GM18507 (cell line): Measurements from ENCODE around the gene FAM216A.
"Not testable (repeated sequence)": the region's sequence is repeated elsewhere in the genome, so short reads cannot be mapped to it uniquely, and the experiment has no call there.

Experiments
- DNase-seq: peaks from one replicate; pipeline ENCODE4 v3.0.0; 2011; ENCODE audit warnings: low read depth; ENCODE audit not compliant: insufficient read length; ENCODE audit errors: extremely low spot score
- FAIRE-seq: peaks from 2 replicates; lab custom pipeline; 2011; peaks lifted over from hg19 to GRCh38; lab: Jason Lieb, UNC

Gene FAM216A

DNA sequence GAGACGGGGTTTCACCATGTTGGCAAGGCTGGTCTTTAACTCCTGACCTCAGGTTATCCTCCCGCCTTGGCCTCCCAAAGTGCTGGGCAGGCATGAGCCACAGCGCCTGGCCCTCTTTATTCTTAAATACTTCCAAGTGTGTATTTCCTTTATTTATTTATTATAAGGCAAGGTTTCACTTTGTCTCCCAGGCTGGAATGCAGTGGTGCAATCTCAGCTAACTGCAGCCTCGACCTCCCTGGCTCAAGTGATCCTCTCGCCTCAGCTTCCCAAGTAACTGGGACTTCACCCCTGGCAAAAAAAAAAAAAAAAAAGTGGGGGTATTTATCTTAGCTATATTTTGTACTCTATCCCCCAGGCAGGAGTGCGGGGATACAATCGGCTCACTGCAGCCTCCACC lies 6.8 kb downstream of the FAM216A start:
- DNase-seq: no peak
- no peak for FAIRE-seq

GRCh38 chr12:110498984-110499706 lies 30.5 kb downstream of the FAM216A start:
- FAIRE-seq (no peak), DNase-seq (no peak)

GRCh38 chr12:110501399-110501751 lies 32.7 kb downstream of the FAM216A start:
- DNase-seq (peak; percentile 11), FAIRE-seq (peak; percentile 46)

GRCh38 chr12:110501752-110502738 lies 33.4 kb downstream of the FAM216A start, which contains the start of the genes RAD9B and VPS29:
RAD9B (plus strand) TSS chr12:110502331; CDS start chr12:110502338, 7 bp downstream.
VPS29 (minus strand) TSS chr12:110502111; CDS start chr12:110502051, 60 bp downstream.
- DNase-seq: peak; percentile 83
- peak; percentile 96 for FAIRE-seq

DNA sequence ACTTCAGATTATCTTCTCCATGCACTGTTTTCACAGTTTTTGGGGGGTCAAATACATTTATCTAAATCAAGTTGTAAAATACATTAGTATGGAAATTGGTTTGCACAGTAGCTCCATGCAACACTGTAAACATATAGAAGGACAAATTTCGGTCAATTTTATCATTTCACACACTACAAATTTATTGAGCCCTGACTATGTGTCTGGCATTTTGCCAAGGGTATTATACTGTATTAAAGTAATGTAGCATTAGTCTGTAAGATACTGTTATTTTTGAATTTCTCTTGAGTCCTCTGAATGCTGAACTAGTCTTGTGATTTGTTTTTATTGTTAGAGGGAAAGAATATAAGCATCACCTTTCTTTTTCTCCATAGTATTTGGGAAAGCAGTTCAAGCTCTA lies 34.8 kb downstream of the FAM216A start:
- DNase-seq (no peak), FAIRE-seq (no peak)

DNA sequence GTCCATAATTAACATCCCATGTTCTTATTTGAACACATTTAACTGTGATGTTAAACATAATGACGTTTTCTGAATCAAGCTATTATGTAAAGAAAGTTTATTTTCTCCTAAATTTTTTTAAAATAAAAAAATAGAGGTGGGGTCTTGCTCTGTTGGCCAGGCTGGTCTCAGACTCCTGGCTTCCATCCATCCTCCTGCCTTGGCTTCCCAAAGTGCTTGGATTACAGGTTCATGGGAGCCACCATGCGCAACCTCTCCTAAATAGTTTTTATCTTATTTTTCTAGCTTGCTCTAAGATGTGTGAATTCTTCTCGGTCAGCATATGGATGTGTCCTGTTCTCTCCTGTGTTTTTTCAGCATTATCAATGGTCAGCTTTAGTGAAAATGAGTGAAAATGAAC lies 36.7 kb downstream of the FAM216A start:
- DNase-seq (no peak), FAIRE-seq (no peak)

DNA sequence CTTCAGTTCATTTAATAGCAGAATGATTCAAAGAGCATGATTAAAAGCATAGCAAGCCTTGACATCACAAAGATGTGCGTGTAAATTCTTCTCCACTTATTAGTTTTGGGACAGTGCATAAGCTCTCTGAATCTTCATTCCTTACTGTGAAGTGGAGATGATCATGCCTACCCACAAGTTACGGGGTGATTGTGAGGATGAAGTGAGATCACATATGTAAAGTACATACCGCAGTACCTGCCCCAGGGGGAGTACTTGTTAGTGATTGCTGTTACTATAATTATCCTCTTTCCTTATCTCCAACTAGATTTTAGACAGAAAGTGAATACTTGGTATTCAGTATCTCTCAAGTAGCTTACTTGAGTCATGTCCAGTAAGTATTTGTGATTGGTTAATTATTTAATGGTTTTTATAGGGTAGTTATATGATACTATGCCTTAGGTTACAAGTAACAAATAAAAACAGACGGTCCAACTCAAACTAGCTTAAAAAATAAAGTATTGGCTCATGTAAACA lies 39.5 kb downstream of the FAM216A start:
- no peak for FAIRE-seq
- no peak for DNase-seq

GRCh38 chr12:110513842-110514241 lies 45.2 kb downstream of the FAM216A start:
- DNase-seq (no peak), FAIRE-seq (no peak)

DNA sequence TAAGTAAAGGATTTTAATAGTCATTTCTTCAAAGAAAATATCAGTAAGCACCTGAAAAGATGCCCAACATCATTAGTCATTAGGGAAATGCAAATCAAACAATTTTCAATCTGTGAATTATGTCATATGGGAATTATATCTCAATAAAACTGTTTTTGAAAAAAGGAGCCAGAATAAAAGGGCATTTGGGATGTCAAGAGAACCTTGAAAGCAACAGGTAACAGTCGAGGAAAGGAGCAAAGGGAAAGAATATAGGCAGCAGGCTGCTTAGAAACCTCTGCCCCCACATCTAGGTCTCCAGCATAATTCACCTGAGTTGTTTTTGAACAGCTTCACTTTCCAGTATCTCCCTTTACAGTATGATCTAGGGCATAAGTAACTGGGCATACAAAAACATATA lies 45.7 kb downstream of the FAM216A start:
- no peak for DNase-seq
- no peak for FAIRE-seq

DNA sequence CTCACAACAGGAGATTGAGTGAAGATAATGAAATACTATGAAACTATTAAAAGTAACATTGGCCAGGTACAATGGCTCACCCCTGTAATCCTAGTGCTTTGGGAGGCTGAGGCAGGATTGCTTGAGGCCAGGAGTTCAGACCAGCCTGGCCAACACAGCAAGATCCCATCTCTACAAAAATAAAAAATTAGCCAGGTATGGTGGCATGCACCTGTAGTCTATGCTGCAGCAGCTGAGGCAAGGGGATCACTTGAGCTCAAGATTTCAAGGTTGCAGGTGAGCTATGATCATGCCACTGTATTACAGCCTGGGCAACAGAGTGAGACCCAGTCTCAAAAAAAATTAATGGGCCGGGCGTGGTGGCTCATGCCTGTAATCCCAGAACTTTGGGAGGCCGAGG lies 48.4 kb downstream of the FAM216A start:
- DNase-seq: no peak
- no peak for FAIRE-seq

GRCh38 chr12:110518014-110518413 lies 49.4 kb downstream of the FAM216A start:
- not testable (repeated sequence) for FAIRE-seq, DNase-seq

DNA sequence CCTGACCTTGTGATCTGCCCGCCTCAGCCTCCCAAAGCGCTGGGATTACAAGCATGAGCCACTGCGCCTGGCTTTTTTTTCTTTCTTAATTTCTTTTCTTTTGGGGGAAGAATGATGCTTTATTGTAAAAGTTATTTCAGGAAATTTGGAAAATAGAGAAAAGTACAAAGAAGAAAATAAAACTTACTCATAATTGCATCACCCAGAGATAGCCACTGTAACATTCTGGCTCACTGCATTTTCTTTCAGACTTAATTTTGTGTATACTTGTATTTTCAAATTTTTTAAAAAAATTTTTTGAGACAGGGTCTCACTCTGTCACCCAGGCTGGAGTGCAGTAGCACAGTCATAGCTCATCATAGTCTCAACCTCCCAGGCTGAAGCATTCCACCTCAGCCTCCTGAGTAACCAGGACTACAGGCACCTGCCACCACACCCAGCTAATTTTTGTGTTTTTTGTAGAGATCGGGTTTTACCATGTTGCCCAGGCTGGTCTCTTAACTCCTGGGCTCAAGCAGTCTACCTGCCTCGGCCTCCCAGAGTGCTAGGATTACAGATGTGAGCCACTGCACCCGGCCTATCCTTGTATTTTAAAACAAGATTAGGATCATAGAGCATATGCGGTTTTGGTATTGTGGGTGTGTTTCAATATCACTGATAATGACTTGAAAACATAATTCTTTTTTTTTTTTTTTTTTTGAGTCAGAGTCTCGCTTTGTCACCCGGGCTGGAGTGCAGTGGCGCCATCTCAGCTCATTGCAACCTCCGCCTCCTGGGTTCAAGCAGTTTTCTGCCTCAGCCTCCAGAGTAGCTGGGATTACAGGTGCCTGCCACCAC lies 52.4 kb downstream of the FAM216A start:
- FAIRE-seq, DNase-seq: not testable (repeated sequence)

- FAIRE-seq (peak; percentile 35), DNase-seq (no peak)
Observed at GRCh38 chr12:110528277-110528839, 59.7 kb downstream of the FAM216A start.

GRCh38 chr12:110530511-110530910 lies 61.9 kb downstream of the FAM216A start:
- FAIRE-seq: peak; percentile 59
- DNase-seq: no peak

GRCh38 chr12:110531741-110532333 lies 63.2 kb downstream of the FAM216A start:
- DNase-seq (no peak), FAIRE-seq (peak; percentile 97)

DNA sequence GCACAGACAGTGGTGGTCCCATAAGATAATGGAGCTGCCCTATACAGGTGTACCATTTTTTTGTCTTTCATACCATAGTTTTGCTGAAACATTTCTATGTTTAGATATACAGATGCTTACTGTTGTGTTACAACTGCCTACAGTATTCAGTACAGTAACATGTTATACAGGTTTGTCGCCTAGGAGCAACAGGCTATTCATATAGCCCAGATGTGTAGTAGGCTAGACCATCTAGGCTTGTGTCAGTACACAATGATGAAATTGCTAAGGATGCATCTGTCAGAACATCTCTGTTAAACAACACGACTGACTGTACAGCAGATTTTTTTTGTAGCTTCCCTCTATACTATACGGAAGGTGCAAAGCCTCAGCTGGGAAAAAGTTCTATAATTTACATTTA lies 64.0 kb downstream of the FAM216A start:
- FAIRE-seq: peak; percentile 26
- DNase-seq: no peak

DNA sequence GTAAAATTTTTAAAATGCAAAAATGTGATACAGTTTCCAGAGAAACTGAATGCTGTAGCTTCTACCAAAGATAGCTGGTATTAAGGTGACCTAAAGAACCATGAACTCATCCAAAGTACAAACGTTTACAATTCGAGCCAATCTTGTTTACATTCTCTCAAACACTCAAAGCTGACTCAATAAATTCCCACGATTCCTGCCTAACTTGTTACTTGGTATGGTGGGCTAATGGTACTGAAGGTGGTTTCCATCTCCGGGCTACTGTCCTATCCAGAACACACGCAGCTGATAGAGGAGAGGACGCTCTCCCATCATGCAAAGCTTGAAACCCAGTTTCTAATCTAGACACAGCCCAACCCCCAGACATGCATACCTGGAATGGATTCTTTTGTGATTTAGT lies 65.0 kb downstream of the FAM216A start:
- FAIRE-seq (no peak), DNase-seq (no peak)

DNA sequence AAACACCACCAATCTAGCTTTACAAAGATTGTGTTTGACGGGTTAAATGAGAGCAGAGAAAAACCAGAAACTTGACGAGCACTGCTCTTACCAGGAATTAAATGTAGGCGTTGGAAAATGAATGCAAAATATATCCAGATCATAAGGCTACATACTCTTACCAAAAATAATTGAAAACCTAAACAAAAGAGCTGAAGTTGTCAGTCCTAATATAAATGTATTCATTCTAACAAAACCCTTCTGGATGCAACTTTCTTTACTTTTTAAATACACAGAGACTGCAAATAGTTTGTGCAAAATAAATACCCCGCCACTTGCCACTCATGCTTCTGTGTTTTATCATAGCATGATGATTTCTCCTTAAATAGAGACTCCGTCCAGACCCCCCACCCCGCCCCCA lies 66.2 kb downstream of the FAM216A start:
- FAIRE-seq (no peak), DNase-seq (no peak)
